Hindlimb muscle (tissue), 1 donor: ENCODE measurements around the gene RNU5B-1. TPM values are rescaled to one million over a fixed set of nuclear protein-coding genes. Genes with fewer than 3 reads are reported as not detected.

Experiments
- DNase-seq: peaks from one replicate; pipeline ENCODE4 v3.0.0-alpha.2; 2013
- polyA plus RNA-seq: library from polyadenylated mRNA; unstranded; fragments of 120-200 nt; gene quantifications from one replicate; pipeline ENCODE4 v1.2.1, GENCODE V29; 2013; ENCODE audit not compliant: insufficient read length

The RNU5B-1 gene
- polyA plus RNA-seq, result not detected

- peak; percentile 88 for DNase-seq
These were observed at the start of gene RNU5B-1 for GRCh38 chr15:65304381-65305149. TSS of gene RNU5B-1 (plus strand) at chr15:65304677.

GRCh38 chr15:65254758-65255157 lies 49.7 kb upstream of the RNU5B-1 start:
- DNase-seq, result no peak

GRCh38 chr15:65255486-65256140 lies 48.9 kb upstream of the RNU5B-1 start:
- no peak for DNase-seq

- peak; percentile 37 for DNase-seq
These were observed 45.9 kb upstream of the RNU5B-1 start for GRCh38 chr15:65258375-65259262.

- DNase-seq, result peak; percentile 81
These were observed 45.1 kb upstream of the RNU5B-1 start for GRCh38 chr15:65259367-65259797.

- DNase-seq, result no peak
These were observed 43.5 kb upstream of the RNU5B-1 start for GRCh38 chr15:65260968-65261367.

GRCh38 chr15:65263313-65263712 lies 41.2 kb upstream of the RNU5B-1 start:
- no peak for DNase-seq

- no peak for DNase-seq
These were observed 39.5 kb upstream of the RNU5B-1 start for GRCh38 chr15:65264863-65265430.

- no peak for DNase-seq
These were observed 38.0 kb upstream of the RNU5B-1 start for GRCh38 chr15:65266469-65266868.

GRCh38 chr15:65268411-65268810 lies 36.1 kb upstream of the RNU5B-1 start:
- no peak for DNase-seq

- peak; percentile 84 for DNase-seq
These were observed 33.5 kb upstream of the RNU5B-1 start for GRCh38 chr15:65270811-65271545.

GRCh38 chr15:65275104-65275727 lies 29.3 kb upstream of the RNU5B-1 start:
- no peak for DNase-seq

- no peak for DNase-seq
These were observed 28.8 kb upstream of the RNU5B-1 start for GRCh38 chr15:65275728-65276126.

GRCh38 chr15:65277015-65277414 lies 27.5 kb upstream of the RNU5B-1 start:
- DNase-seq, result no peak

GRCh38 chr15:65278480-65278879 lies 26.0 kb upstream of the RNU5B-1 start:
- no peak for DNase-seq

GRCh38 chr15:65285291-65286068 lies 19.0 kb upstream of the RNU5B-1 start:
- DNase-seq, result no peak

GRCh38 chr15:65286069-65286703 lies 18.3 kb upstream of the RNU5B-1 start:
- DNase-seq, result peak; percentile 57

GRCh38 chr15:65286704-65287519 lies 17.6 kb upstream of the RNU5B-1 start, which contains the start of gene PARP16:
TSS of gene PARP16 (minus strand) at chr15:65286883. CDS start at chr15:65286426, 457 bp downstream.
- DNase-seq, result peak; percentile 89

- DNase-seq, result no peak
These were observed 17.0 kb upstream of the RNU5B-1 start for GRCh38 chr15:65287520-65287855.
